GM12865 (cell line): ENCODE measurements around the gene APOB.

Experiments used
- DNase-seq: peaks from one replicate; pipeline ENCODE4 v3.0.0; 2010; ENCODE audit warnings: low read depth
- H3K4me3 ChIP-seq: 2 replicates; pipeline ENCODE4 v1.5.1; 2011; ENCODE audit warnings: mild to moderate bottlenecking, low read depth, low read length, control low read depth
- CTCF ChIP-seq: IDR thresholded peaks from 2 replicates; pipeline ENCODE4 v1.5.1; 2011; ENCODE audit warnings: low read length, control low read depth, low read depth, inconsistent platforms; ENCODE audit not compliant: insufficient read depth; ENCODE audit errors: missing control alignments

APOB gene

DNA sequence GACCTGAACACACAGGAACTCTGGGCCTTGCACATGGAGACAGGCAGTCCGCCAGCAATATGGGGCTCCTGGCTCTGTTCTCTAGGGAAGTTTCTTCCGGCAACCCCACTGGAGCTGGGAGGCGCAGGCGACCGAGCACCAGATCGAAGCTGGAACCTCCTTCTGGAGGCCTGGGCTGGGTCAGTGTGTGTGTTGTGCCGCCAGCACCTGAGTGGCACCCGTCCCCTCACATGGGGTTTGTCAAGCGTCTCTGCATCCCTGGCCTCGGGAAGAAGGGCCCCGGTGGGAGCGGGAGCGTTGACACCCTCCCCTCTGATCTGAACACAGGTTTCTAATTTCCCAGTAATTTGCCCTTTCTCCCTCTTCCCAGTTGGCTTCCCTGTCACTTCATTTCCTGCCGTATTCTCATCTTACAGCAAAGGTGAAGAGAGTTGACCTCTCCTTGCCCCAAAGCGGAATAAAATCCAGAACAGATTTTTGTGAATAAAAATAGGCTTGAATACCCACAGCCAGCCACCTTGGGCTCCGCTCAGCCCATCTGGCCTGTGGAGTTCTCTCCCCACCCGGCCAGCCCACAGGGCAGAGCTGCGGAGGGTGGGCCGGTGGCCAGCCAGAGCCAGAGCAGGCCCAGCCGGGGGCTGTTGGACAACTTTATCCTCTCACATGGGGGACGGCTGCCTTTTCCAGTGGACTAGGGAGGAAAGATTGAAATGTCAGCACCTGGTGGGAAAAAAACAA lies 85.9 kb downstream of the APOB start:
- no peak for TF ChIP-seq CTCF
- H3K4me3 ChIP-seq, result no peak overlapping the region
- no peak for DNase-seq

DNA sequence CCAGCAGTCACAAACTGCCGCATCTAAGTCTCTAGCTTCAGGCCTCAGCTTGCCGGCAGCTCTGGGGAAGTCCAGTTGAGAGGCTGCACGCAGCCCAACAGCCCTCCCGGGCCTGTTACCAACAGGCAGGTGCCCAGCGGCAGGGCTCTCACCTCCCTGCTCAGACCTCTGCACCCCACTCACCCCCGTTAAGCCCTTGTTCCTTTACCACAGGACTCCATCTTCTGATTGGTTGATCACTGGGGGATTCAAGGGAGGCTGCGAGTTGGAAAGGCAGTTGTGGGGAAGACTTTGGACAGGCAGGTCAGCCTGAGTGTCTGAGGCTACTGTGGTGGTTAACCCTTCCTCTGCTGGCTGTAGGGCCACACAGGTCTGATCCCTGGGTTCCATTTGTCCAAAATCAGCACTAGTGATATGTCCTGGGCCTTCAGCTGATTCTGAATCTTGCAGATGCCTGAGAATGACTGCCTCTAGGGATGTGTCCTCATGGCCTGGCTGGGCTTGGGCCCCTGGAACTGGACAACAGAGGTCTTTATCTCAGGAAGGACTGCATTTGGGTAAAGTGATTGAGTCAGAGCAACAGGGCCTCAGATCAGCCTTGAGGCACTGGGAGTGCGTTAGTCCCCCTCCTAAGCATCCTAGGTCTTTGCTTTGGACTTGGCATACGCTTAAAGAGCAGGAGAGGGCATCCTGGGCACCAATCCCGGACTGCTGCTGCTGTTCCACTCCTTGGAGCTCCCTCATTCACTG lies 88.4 kb downstream of the APOB start:
- H3K4me3 ChIP-seq, result no peak overlapping the region
- TF ChIP-seq CTCF, result no peak
- DNase-seq, result no peak

DNA sequence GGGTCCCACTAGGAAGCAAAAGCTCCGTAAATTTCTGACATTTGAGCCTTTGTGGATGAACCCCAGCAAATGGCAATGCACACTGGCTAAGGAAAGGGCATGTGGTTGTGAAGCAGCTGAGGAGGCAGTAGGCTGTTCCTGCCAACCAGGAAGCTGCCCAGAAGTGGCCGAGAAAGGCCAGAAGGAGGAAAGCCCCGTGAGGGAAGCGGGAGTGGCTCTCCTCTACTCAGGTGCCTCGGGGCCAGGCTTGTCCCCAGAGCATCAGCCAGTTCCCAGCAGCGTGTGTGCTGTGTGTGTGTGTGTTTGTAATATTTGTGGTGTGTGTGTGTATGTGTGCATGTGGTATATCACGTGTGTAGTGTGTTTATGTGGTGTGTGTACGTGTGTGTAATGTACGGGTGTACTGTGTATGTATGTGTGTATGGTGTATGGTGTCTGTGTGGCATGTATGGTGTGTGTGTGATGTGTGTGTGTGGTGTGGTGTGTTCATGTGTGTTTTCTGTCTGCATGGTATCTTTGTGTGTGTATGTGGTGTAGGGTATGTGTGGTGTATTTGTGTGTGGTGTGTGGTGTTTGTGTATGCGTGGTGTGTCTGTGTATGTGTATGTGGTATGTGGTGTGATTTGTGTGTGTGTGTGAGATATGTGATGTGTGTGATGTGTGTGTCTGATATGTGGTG lies 90.6 kb downstream of the APOB start:
- no peak for TF ChIP-seq CTCF
- no peak for DNase-seq
- H3K4me3 ChIP-seq, result no peak overlapping the region
